ENCODE results near the gene RRBP1. TPM values are rescaled to one million over a fixed set of nuclear protein-coding genes. Genes with fewer than 3 reads are reported as not detected.

The RRBP1 gene
- total RNA-seq, 3 donors from 2014 or later, result 49.8 to 92.4 (median 78.0) TPM

DNA sequence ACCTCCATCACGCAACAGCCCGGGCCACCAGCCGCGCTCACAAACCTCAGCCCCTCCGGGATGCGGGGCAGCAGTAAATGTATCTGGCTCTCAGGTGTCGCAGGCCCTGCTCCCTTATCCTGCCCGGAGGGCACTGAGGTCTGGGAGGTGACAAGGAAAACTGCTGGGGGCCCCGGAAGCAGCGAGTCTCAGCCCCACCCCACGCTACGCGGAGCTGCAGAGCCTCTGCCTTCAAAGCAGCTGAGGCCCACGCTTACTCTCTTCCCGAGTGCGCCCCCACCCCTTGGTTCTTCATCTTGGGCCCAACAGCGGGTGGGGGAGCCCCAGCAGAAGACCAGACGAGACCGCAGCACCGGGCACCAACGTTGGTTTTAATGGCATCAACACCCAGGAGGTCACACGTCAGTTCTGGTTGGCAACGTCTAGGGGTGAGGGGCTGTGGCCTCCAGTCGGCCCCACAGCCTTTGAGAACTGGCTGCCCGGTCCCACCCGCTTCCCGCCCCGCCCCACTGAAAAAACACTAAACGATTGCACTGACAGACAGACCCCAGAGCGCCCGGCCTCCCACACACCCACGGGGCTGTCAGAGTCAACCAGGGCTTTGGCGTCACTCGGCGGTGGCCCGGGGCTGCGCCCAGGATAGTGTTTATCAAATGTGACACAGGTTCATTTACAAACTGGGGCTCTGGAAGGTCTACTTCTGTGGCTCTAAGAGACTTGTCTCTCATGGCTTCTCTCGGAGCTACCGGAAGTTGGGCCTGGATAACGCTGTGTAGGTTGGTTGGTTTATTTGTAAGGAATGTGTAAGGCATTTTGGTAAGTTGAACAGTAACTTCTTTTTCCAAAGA, 68.5 kb downstream of the RRBP1 start:
- H3K4me3 ChIP-seq, result no peak overlapping the region
- no peaks in the 10 kb centered on the region for H3K9me3 ChIP-seq
- H3K27ac ChIP-seq, result peak overlapping the region; percentile 67 to 86
- peaks cover 4 to 5% of the 10 kb centered on the region in 2 donors for H3K4me1 ChIP-seq
- H3K27me3 ChIP-seq, result no peaks in the 10 kb centered on the region
- H3K36me3 ChIP-seq, result no peaks in the 10 kb centered on the region
- peak in 1 of 2 donors; percentile 17 for DNase-seq (ENCODE audit: low spot score in 2 of 2)
- TF ChIP-seq POLR2A (IDR thresholded peaks at IDR 0.05), result no peak
- TF ChIP-seq POLR2AphosphoS5 (IDR thresholded peaks at IDR 0.05), result no peak
- no peak for TF ChIP-seq CTCF (IDR thresholded peaks at IDR 0.05)
- intact Hi-C loops (cut with DNase I; ENCODE audit: low total_unique reads), result no loop called here

DNA sequence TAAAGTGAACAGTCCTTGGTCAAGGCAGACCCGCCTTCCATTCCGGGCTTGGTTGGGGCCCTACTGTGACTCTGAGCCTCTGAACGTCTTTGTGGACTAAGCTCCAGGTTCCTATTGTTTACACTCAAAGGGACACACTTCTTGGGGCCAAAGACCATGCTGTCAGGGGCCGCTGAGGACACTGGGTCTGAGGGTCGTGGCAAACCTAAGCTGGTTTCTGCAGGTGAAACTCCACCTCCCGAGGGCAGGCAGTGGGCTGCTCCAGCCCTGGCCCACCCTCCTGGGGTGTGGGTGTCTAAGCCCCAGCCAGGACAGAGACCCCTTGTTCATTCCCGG, 69.1 kb downstream of the RRBP1 start:
- Histone ChIP-seq H3K4me1 (peaks cover 4 to 5% of the 10 kb centered on the region in 2 donors), H3K36me3 (no peaks in the 10 kb centered on the region), H3K27me3 (no peaks in the 10 kb centered on the region), H3K27ac (peak overlapping the region; percentile 67 to 86), H3K4me3 (no peak overlapping the region), H3K9me3 (no peaks in the 10 kb centered on the region)
- no peak for DNase-seq (ENCODE audit: low spot score in 2 of 2)
- TF ChIP-seq POLR2A (IDR thresholded peaks at IDR 0.05) (no peak), POLR2AphosphoS5 (IDR thresholded peaks at IDR 0.05) (no peak), CTCF (IDR thresholded peaks at IDR 0.05) (no peak)
- intact Hi-C loops (cut with DNase I; ENCODE audit: low total_unique reads), result no loop called here

DNA sequence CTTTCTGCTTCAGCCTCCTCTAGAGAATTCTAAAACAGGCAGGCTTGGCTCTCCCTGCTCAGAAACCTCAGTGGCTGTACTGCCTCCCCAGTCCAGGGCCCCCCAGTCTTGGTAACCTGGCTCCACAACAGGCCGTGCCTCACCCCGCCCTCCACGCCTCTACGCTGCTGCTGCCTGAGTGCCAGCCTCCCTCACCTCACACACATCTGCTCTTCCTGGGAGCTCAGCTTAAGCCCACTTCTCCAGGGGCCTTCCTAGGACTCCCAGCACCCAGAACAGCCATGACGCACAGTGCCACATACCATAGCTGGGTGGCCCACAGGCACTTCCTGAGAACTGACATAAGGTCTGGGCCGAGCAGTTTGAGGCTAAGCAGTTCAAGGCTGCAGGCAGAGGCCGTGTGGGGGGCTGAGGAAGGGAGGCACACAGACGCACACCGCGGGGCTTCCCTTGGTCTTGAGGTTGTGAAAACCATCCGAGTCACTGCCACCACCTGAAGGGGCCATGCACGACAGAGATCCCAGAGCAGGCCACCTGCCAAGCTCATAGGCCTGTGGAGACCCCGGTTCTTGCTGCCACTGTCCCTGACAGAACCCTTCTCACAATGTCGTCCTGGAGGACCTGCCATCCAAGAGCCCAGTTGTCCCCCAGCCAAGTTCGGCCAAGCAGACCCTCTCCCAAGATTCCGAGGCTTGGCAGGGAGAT, 69.6 kb downstream of the RRBP1 start:
- H3K4me1 ChIP-seq, result peaks cover 4 to 5% of the 10 kb centered on the region in 2 donors

DNA sequence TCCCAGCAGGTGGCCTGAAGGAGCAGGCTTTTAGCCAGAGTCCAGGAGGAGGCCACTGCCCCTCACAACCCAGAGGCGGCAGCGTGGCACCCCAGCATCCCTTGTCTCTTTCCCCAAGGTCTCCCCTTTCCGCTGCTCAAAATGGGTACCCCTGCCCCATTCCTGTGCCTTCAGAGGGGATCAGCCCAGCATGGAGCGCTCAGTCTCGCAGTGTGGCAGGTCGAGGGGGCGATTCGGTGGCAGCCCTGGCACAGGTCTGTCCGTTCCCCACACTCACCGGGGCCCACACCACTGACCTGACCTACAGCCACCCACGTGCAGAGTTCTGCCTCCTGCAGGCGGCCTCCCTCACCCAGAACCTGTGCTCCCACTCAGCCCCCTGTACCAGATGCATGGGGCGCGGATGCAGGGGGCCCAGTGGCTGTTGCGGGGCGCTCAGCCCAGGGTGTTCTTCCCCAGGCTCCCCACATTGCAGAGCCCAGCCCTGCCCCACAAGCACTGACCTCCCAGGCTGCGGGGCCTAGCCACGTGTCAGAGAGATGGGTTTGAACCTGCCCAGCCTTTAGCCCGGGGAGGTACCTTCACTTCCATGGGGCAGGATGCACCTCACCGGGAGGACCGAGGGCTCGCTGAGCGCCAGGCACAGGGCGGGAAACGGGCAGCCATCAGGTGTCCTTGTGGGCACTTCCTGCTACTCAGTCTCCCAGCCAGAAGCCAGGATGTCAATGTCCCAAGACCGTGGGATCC, 70.3 kb downstream of the RRBP1 start:
- H3K27ac ChIP-seq, result peak overlapping the region; percentile 67 to 86
- peak in 1 of 3 donors; percentile 9 for TF ChIP-seq CTCF (IDR thresholded peaks at IDR 0.05)
- no peak for TF ChIP-seq POLR2AphosphoS5 (IDR thresholded peaks at IDR 0.05)
- no peak for TF ChIP-seq POLR2A (IDR thresholded peaks at IDR 0.05)
- no peak overlapping the region for H3K4me3 ChIP-seq
- peaks cover 4 to 5% of the 10 kb centered on the region in 2 donors for H3K4me1 ChIP-seq
- H3K9me3 ChIP-seq, result no peaks in the 10 kb centered on the region
- intact Hi-C loops (cut with DNase I; ENCODE audit: low total_unique reads), result no loop called here
- no peaks in the 10 kb centered on the region for H3K27me3 ChIP-seq
- no peaks in the 10 kb centered on the region for H3K36me3 ChIP-seq
- peak in 1 of 2 donors; percentile 29 for DNase-seq (ENCODE audit: low spot score in 2 of 2)

More for the DNA sequence above, 69.6 kb downstream of the RRBP1 start:
- H3K36me3 ChIP-seq, result no peaks in the 10 kb centered on the region
- peak overlapping the region; percentile 67 to 86 for H3K27ac ChIP-seq
- no peaks in the 10 kb centered on the region for H3K9me3 ChIP-seq
- TF ChIP-seq POLR2AphosphoS5 (IDR thresholded peaks at IDR 0.05) (peak in 1 of 3 donors; percentile 7), CTCF (IDR thresholded peaks at IDR 0.05) (no peak), POLR2A (IDR thresholded peaks at IDR 0.05) (no peak)
- no peaks in the 10 kb centered on the region for H3K27me3 ChIP-seq
- no peak overlapping the region for H3K4me3 ChIP-seq
- peak in 1 of 2 donors; percentile 41 for DNase-seq (ENCODE audit: low spot score in 2 of 2)
- intact Hi-C loops (cut with DNase I; ENCODE audit: low total_unique reads), result no loop called here

All from breast epithelium (tissue), 4 donors.